HG03432 (cell line): Measurements from ENCODE around the gene LRRN1.

Source experiments
- ATAC-seq: cut with Tn5 transposase; IDR thresholded peaks from one replicate; pipeline ENCODE4 v1.9.1; 2021; ENCODE audit warnings: mild to moderate bottlenecking, moderate library complexity; ENCODE audit not compliant: unreplicated experiment

The LRRN1 gene

DNA sequence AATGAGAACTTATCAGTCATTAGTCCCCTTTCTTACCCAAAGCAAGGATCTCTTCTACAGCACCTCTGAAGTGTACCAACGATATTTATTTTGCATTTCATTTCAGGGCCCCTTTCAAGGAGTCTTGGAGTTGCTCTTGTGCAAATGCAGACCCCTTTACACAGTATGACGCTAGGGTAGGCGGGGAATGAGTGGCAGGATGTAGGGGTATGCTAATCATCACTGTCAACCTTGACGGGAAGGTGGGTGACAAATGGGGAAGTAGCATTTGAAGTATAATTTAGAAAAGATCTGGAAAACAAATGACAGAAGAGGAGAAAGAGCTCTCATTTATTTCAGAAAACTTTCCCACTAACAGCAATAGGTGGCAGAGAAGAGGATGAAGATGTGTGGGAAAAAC, 94.4 kb downstream of the LRRN1 start:
- ATAC-seq = no peak
